GM19099 (cell line): ENCODE results near the gene ERBB2.
A peak's percentile ranks its signal among the peaks of the same experiment; 100 is the strongest.

Source experiments
- POLR2A ChIP-seq: IDR thresholded peaks from 3 replicates; pipeline ENCODE4 v1.6.1; 2011; ENCODE audit warnings: low read depth; ENCODE audit not compliant: insufficient read length; ENCODE audit errors: extremely low read depth

The ERBB2 gene

GRCh38 chr17:39716879-39717536 lies 17.1 kb downstream of the ERBB2 start:
- TF ChIP-seq POLR2A: no peak

GRCh38 chr17:39717660-39718059 lies 17.8 kb downstream of the ERBB2 start:
- no peak for TF ChIP-seq POLR2A

GRCh38 chr17:39719563-39720355 lies 19.9 kb downstream of the ERBB2 start:
- TF ChIP-seq POLR2A: no peak

- no peak for TF ChIP-seq POLR2A
Measured at GRCh38 chr17:39722104-39722503, 22.2 kb downstream of the ERBB2 start.

GRCh38 chr17:39722965-39723848 lies 23.3 kb downstream of the ERBB2 start:
- TF ChIP-seq POLR2A: no peak

- no peak for TF ChIP-seq POLR2A
Measured at GRCh38 chr17:39724731-39725130, 24.9 kb downstream of the ERBB2 start.

GRCh38 chr17:39726617-39727016 lies 26.8 kb downstream of the ERBB2 start:
- TF ChIP-seq POLR2A: peak; percentile 9

GRCh38 chr17:39727556-39727955 lies 27.7 kb downstream of the ERBB2 start:
- no peak for TF ChIP-seq POLR2A

- TF ChIP-seq POLR2A: no peak
Measured at GRCh38 chr17:39729280-39729851, 29.5 kb downstream of the ERBB2 start.

- peak; percentile 93 for TF ChIP-seq POLR2A
Measured at GRCh38 chr17:39730095-39730921, 30.4 kb downstream of the ERBB2 start, which contains the start of gene MIEN1. TSS of gene MIEN1 (minus strand) at chr17:39730532. CDS start at chr17:39730495, 37 bp downstream.

- no peak for TF ChIP-seq POLR2A
Measured at GRCh38 chr17:39732586-39732985, 32.7 kb downstream of the ERBB2 start.

- no peak for TF ChIP-seq POLR2A
Measured at GRCh38 chr17:39735882-39736281, 36.0 kb downstream of the ERBB2 start.

- TF ChIP-seq POLR2A: no peak
Measured at GRCh38 chr17:39736319-39737165, 36.7 kb downstream of the ERBB2 start.
